A549 treated with CORT108297 at 1 μM for 4 hours (cell line): ENCODE data around the gene PSMA2. TPM values are rescaled to one million over a fixed set of nuclear protein-coding genes. Genes with fewer than 3 reads are reported as not detected.

Source experiments
- total RNA-seq: library from RNA; stranded (reverse); fragments of 200-300 nt; extraction: Qiagen RNA extraction; gene quantifications from 5 replicates; pipeline ENCODE4 v1.2.3, GENCODE V29; 2022

The PSMA2 gene
- total RNA-seq, result 189 to 204 TPM (median 195 TPM) in 5 replicates

DNA sequence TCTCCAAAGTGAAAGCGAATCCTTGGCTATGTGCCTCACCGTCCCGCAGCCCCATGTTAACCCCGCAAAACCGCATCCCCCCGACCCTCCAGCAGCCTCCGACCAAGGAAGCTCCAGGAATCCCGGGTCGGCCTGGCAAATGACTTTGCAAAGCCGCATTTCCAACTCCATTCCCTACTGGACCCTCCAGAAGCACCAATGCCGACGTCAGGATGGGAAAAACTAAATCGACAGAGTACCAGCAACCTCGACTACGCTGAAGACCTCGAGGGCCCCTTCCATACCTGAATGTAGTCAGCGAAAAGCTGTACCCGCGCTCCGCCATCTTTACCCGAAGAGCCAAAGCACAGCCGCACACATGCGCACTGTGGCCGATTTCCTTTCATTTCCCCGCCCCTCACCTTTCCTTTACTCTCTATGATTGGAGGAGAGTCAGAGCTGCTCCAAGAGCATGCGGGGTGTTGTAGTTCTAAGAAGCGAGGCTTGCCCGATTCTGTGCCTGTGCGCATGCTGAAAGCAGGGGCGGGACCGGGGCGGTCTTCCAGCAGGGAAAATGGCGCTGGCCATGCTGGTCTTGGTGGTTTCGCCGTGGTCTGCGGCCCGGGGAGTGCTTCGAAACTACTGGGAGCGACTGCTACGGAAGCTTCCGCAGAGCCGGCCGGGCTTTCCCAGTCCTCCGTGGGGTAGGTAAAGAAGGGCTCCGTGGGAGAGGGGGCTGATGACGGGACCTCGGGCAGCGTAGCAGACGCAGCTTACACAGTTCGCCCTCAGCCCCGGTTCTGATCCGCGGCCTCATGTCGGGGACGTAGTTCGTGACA is at the start of gene PSMA2, which contains the start of gene MRPL32:
Gene PSMA2, minus strand, starts transcription at position 341 of the 818 bp plus-strand sequence. Its CDS starts 16 bp downstream, at position 325.
Gene MRPL32, plus strand, starts transcription at position 543 of the 818 bp plus-strand sequence. Its CDS starts 11 bp downstream, at position 554.

DNA sequence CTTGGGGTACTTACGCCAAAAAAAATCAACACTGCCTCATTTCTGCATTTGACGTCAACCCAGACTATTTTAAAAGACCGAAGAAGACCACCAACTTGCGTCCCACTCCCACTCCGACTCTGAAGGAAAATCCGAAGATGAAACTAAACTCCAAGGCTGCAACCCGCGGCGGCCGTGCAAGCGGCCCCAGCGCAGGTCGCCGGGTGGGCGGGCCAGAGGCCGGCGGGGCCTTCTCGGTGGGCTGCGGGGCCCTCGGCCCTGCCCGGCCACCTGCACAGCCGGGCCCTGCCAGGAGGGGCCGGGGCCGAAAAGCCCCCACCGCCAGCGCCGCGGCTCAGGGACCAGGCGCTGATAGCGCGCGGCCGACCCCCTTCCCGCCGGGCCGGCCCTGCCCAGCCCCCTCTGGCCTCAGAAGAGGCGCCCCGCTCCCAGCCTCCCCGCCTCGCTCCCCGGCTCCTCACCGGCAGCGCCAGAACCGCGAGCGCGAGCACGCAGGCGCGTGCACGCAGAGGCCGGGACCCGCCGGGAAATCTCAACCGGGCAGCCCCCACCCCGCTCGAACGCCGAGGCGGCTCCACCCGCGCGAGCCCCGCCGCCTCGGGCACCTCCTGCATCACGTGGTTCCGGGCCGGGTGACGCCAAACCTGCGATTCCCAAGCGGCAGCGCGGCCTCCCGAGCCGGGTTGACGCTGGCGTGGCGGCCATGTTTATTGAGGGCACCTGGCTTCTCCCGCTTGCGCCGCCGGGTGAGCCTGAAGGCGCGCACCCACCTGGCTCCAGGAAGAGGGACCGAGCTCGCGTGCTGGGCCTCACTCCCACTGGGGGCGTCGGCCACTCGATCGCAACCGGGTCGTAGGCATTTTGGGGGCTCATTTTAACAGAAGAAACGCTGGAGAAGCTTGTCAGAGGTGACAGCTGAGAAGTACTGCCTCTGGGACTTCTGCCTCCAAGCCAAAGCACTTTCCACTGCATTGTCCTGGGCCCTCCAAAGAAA is 20.2 kb downstream of the PSMA2 start, which contains the start of gene C7orf25:
Gene C7orf25, minus strand, starts transcription at position 617 of the 994 bp plus-strand sequence. CDS start 1,170 bp downstream, outside the sequence.

Other genes starting within 250 kb of the PSMA2 start
- gene C7orf25, start 20.1 kb downstream of the PSMA2 start, total RNA-seq, result 2.1 to 4.7 TPM (median 2.6 TPM) in 5 replicates
- gene MRPL32, start 202 bp upstream of the PSMA2 start, total RNA-seq, result 69.0 to 80.0 TPM (median 75.0 TPM) in 5 replicates
- 10.2 to 14.6 TPM (median 13.9 TPM) in 5 replicates for gene HECW1, start 180.5 kb upstream of the PSMA2 start, total RNA-seq